GM23248 (cell line): ENCODE results near the gene PNPLA3. TPM values are rescaled to one million over a fixed set of nuclear protein-coding genes. Genes with fewer than 3 reads are reported as not detected.

ENCODE experiments used
- DNase-seq: peaks from one replicate; pipeline ENCODE4 v3.0.0-alpha.2; 2015
- H2AFZ ChIP-seq: fragments of 200-600 bp; sonication (generic); 2 replicates; pipeline ENCODE4 v1.6.1; 2016; ENCODE audit warnings: antibody characterized with exemption
- H3F3A ChIP-seq: fragments of 200-600 bp; sonication (generic); 2 replicates; pipeline ENCODE4 v1.6.1; 2016; ENCODE audit warnings: mild to moderate bottlenecking, antibody characterized with exemption, mixed run types; ENCODE audit not compliant: insufficient read depth
- H3K27ac ChIP-seq: fragments of 200-600 bp; sonication (generic); 2 replicates; pipeline ENCODE4 v1.5.1; 2016; ENCODE audit warnings: mild to moderate bottlenecking
- H3K27me3 ChIP-seq: fragments of 200-600 bp; sonication (generic); replicated peaks from 2 replicates; pipeline ENCODE4 v1.6.1; 2016; ENCODE audit warnings: mild to moderate bottlenecking; ENCODE audit not compliant: insufficient read depth
- H3K36me3 ChIP-seq: fragments of 200-600 bp; sonication (generic); 2 replicates; pipeline ENCODE4 v1.6.1; 2016; ENCODE audit warnings: low read depth, mild to moderate bottlenecking
- H3K4me1 ChIP-seq: fragments of 200-600 bp; sonication (generic); 2 replicates; pipeline ENCODE4 v1.6.1; 2016; ENCODE audit warnings: mild to moderate bottlenecking; ENCODE audit not compliant: insufficient read depth
- H3K4me2 ChIP-seq: fragments of 200-600 bp; sonication (generic); one replicate; pipeline ENCODE4 v1.6.1; 2016; ENCODE audit warnings: mild to moderate bottlenecking; ENCODE audit not compliant: unreplicated experiment
- H3K4me3 ChIP-seq: fragments of 200-600 bp; sonication (generic); 2 replicates; pipeline ENCODE4 v1.5.1; 2016; ENCODE audit warnings: mild to moderate bottlenecking
- H3K79me2 ChIP-seq: fragments of 200-600 bp; sonication (generic); 2 replicates; pipeline ENCODE4 v1.6.1; 2016; ENCODE audit warnings: mild to moderate bottlenecking; ENCODE audit not compliant: insufficient read depth
- H3K9ac ChIP-seq: fragments of 200-600 bp; sonication (generic); 2 replicates; pipeline ENCODE4 v1.6.1; 2016; ENCODE audit warnings: mild to moderate bottlenecking
- H3K9me2 ChIP-seq: fragments of 200-600 bp; sonication (generic); 2 replicates; pipeline ENCODE4 v1.6.1; 2016; ENCODE audit warnings: mixed run types, mild to moderate bottlenecking, moderate library complexity; ENCODE audit not compliant: insufficient read depth
- H3K9me3 ChIP-seq: fragments of 200-600 bp; sonication (generic); one replicate; pipeline ENCODE4 v1.6.1; 2017; ENCODE audit warnings: low read depth
- H4K20me1 ChIP-seq: fragments of 200-600 bp; sonication (generic); 2 replicates; pipeline ENCODE4 v1.6.0; 2016; ENCODE audit not compliant: insufficient read depth
- EZH2 ChIP-seq: fragments of 200-600 bp; sonication (generic); IDR thresholded peaks from 2 replicates; pipeline ENCODE4 v1.6.1; 2018; ENCODE audit warnings: antibody characterized with exemption, mild to moderate bottlenecking; ENCODE audit not compliant: insufficient read depth, poor library complexity, severe bottlenecking
- EZH2phosphoT487 ChIP-seq: fragments of 200-600 bp; sonication (generic); IDR thresholded peaks from 2 replicates; pipeline ENCODE4 v1.6.1; 2018; ENCODE audit warnings: antibody characterized with exemption, moderate library complexity, mild to moderate bottlenecking, low read depth; ENCODE audit not compliant: insufficient read depth
- WGBS, 2 experiments: methylation state at CpG; one replicate each; pipeline ENCODE4 v1.1.6; 2015 to 2017; ENCODE audit warnings: low lambda C conversion rate in 2 of 2, low coverage in 1 of 2; ENCODE audit errors: missing lambda C conversion rate in 2 of 2; 5-methylcytosine and 5-hydroxymethylcytosine counted together
- in situ Hi-C: fragments of 300-500 bp; cut with MboI; formaldehyde crosslinking; loops from 2 replicates; pipeline ENCODE4 v1.15.0; 2020
- polyA plus RNA-seq: library from polyadenylated mRNA; unstranded; fragments of >200 nt; fragmentation: Nextera tagmentation; extraction: Ambion mirVana; gene quantifications from 2 replicates; pipeline ENCODE4 v1.2.1, GENCODE V29; 2016
- total RNA-seq: library from RNA; depleted of rRNA; stranded (reverse); fragments of >200 nt; shearing (Covaris generic); gene quantifications from 2 replicates; pipeline ENCODE4 v1.2.3, GENCODE V29; 2014

Gene PNPLA3
- total and polyA plus RNA-seq, 2 experiments from 2014 or later, result 0.54 to 1.4 TPM

DNA sequence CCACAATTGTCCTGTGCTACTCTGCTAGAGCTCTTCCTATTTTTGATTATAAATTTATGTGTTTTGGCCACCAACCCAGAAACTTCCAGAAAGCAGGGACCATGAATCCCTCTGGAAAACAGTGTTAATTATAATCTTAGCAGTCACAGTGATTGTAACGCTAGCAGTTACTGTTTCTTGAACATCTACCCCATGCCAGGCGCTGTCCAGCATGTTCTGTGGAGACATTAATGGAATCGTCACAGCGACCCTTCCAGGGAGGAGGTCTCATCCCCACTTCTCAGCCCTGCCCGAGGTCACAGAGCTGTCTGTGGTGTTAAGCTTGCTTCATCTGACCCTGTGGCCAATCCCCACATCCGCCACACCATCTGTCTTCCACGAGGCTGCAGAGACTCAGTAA, 17.9 kb upstream of the PNPLA3 start:
- Histone ChIP-seq H3K79me2 (no peaks in the 10 kb centered on the region), H3K36me3 (no peaks in the 10 kb centered on the region), H3K4me1 (no peaks in the 10 kb centered on the region), H3K4me2 (no peak overlapping the region), H3K9me2 (no peaks in the 10 kb centered on the region), H3K27me3 (peaks cover 12% of the 10 kb centered on the region; the same call in 1 of the 2 replicates), H3F3A (no peaks in the 10 kb centered on the region), H2AFZ (no peak overlapping the region), H4K20me1 (no peaks in the 10 kb centered on the region), H3K9ac (no peak overlapping the region), H3K4me3 (no peak overlapping the region), H3K27ac (no peak overlapping the region), H3K9me3 (no peaks in the 10 kb centered on the region)
- 22 to 27% methylated on average over 7 of the region's 7 CpGs for WGBS, 2 experiments
- TF ChIP-seq EZH2 (no peak), EZH2phosphoT487 (no peak)
- DNase-seq, result no peak
- in situ Hi-C loops, result no loop called here

- Histone ChIP-seq H3K4me1 (no peaks in the 10 kb centered on the region), H3K4me2 (no peak overlapping the region), H3K9me3 (no peaks in the 10 kb centered on the region), H3F3A (no peaks in the 10 kb centered on the region), H3K9ac (no peak overlapping the region), H3K36me3 (no peaks in the 10 kb centered on the region), H3K27me3 (peaks cover 12% of the 10 kb centered on the region; the same call in 1 of the 2 replicates), H3K79me2 (no peaks in the 10 kb centered on the region), H3K9me2 (no peaks in the 10 kb centered on the region), H4K20me1 (no peaks in the 10 kb centered on the region), H3K4me3 (no peak overlapping the region), H2AFZ (no peak overlapping the region), H3K27ac (no peak overlapping the region)
- WGBS, 2 experiments, result 38 to 40% methylated on average over 1 of the region's 1 CpG
- in situ Hi-C loops, result no loop called here
- TF ChIP-seq EZH2phosphoT487 (no peak), EZH2 (no peak)
- no peak for DNase-seq
These were observed 13.9 kb upstream of the PNPLA3 start for GRCh38 chr22:43909708-43910107.

DNA sequence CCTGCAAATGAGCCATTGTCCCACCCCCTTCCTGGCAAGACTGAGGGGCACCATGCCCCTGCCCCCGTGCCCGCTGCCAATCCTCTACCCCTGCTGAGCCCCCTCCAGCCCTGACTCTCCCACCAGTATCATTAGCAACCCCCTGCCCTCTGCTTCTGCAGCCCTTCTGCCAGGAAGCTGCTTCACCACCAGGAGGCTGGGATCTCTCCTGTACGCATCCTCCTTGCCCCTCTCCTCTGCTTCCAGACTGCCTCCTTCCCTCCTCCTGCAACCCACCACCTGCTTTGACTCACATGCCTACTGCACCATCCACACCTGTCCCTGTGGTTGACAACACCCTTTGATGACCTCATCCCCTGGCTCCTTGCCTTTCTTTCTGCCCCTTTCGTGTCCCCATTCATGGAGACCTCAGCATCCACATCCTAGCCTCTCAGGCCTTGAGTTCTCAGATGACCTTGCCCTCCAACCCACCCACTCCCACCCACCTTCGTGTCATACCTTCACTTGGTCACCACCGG, 13.4 kb upstream of the PNPLA3 start:
- Histone ChIP-seq H3K4me2 (no peak overlapping the region), H3K79me2 (no peaks in the 10 kb centered on the region), H2AFZ (no peak overlapping the region), H3K9ac (no peak overlapping the region), H3K27me3 (peaks cover 12% of the 10 kb centered on the region; the same call in 1 of the 2 replicates), H4K20me1 (no peaks in the 10 kb centered on the region), H3K4me3 (no peak overlapping the region), H3K27ac (no peak overlapping the region), H3K36me3 (no peaks in the 10 kb centered on the region), H3K4me1 (no peaks in the 10 kb centered on the region), H3F3A (no peaks in the 10 kb centered on the region), H3K9me2 (no peaks in the 10 kb centered on the region), H3K9me3 (no peaks in the 10 kb centered on the region)
- no peak for DNase-seq
- in situ Hi-C loops, result no loop called here
- TF ChIP-seq EZH2, result no peak
- TF ChIP-seq EZH2phosphoT487, result no peak
- WGBS, 2 experiments, result 14 to 16% methylated on average over 4 to 6 of the region's 6 CpGs

DNA sequence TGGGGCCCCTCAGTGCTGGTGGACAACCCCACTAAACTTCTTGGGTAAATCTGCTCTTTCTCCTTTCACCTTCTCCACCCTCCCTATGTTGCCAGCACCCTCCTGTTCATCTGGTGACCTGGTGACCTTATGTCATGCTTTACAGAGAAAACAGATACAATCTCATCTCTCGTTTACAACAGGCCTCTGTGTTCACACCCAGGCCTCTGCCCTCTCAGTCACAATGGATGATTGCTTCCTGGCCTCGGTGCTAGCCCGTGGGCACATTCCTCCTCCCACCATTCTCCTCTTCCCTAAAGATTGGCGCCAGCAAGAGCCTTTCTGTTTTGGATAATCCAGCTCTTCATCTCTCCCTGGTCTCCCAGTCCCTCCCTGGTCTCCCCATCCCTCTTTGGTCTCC, 12.3 kb upstream of the PNPLA3 start:
- no peaks in the 10 kb centered on the region for H3K79me2 ChIP-seq
- TF ChIP-seq EZH2 (no peak), EZH2phosphoT487 (no peak)
- in situ Hi-C loops, result no loop called here

DNA sequence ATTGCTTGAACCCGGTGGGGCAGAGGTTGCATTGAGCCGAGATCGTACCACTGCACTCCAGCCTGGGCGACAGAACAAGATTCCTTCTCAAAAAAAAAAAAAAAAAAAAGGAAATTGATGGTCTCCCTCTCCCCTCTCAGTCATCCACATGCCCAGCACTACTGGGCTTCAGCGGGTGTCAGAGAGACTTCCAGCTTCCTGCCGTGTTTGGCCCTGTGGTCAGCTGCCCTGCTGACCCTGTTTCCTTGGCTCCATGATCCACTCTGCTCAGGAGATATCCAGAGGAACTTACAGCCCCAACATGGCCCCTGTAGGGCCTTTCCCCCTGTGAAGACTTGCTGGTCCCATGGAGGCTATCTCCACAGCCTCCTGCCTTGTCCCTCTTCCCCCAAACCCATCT, 6.1 kb upstream of the PNPLA3 start:
- DNase-seq, result no peak
- Histone ChIP-seq H3K9me2 (no peaks in the 10 kb centered on the region), H3K9ac (no peak overlapping the region), H3K4me2 (no peak overlapping the region), H3K36me3 (no peaks in the 10 kb centered on the region), H3K79me2 (no peaks in the 10 kb centered on the region), H3K27ac (no peak overlapping the region), H2AFZ (no peak overlapping the region), H3K4me1 (peaks cover 16% of the 10 kb centered on the region), H3F3A (no peaks in the 10 kb centered on the region; the same call in 1 of the 2 replicates), H4K20me1 (no peaks in the 10 kb centered on the region), H3K27me3 (no peaks in the 10 kb centered on the region), H3K9me3 (no peaks in the 10 kb centered on the region), H3K4me3 (no peak overlapping the region)
- 83% methylated on average over 5 to 6 of the region's 6 CpGs for WGBS, 2 experiments
- TF ChIP-seq EZH2 (no peak), EZH2phosphoT487 (no peak)
- in situ Hi-C loops, result no loop called here

More for the DNA sequence above, 12.3 kb upstream of the PNPLA3 start:
- no peaks in the 10 kb centered on the region for H4K20me1 ChIP-seq
- H3K9ac ChIP-seq, result no peak overlapping the region
- no peak overlapping the region for H3K27ac ChIP-seq
- no peaks in the 10 kb centered on the region for H3K9me3 ChIP-seq
- H3F3A ChIP-seq, result no peaks in the 10 kb centered on the region
- H3K9me2 ChIP-seq, result no peaks in the 10 kb centered on the region
- 9 to 24% methylated on average over 4 of the region's 4 CpGs for WGBS, 2 experiments
- no peaks in the 10 kb centered on the region for H3K4me1 ChIP-seq
- H3K36me3 ChIP-seq, result no peaks in the 10 kb centered on the region
- H3K27me3 ChIP-seq, result peaks cover 4% of the 10 kb centered on the region; the same call in 1 of the 2 replicates
- no peak overlapping the region for H3K4me3 ChIP-seq
- no peak overlapping the region for H3K4me2 ChIP-seq
- DNase-seq, result no peak
- no peak overlapping the region for H2AFZ ChIP-seq
